Measurements from ENCODE around the gene KCNK10. TPM values are rescaled to one million over a fixed set of nuclear protein-coding genes. Genes with fewer than 3 reads are reported as not detected.

KCNK10 gene
- total and polyA plus RNA-seq, 2 of the 8 experiments (the other 6 are each of a cell fraction or from before 2014, with no cell fraction given) = 0.45 to 0.63 TPM

GRCh38 chr14:88225721-88226120 is 97.3 kb downstream of the KCNK10 start (continued):
- no peak for TF ChIP-seq CTBP2 (IDR thresholded peaks at IDR 0.05; ENCODE audit: borderline replicate concordance, insufficient read depth, insufficient read length, low read length)
- TF ChIP-seq SAP30 (IDR thresholded peaks at IDR 0.05; ENCODE audit: insufficient read depth, insufficient replicate concordance, low read length) = no peak
- no peak for TF ChIP-seq BACH1 (IDR thresholded peaks at IDR 0.05; ENCODE audit: low read length)

Measured in H1 (cell line).